Smooth muscle cell of bladder (primary cell): Measurements from ENCODE around the gene THAP4. TPM values are rescaled to one million over a fixed set of nuclear protein-coding genes. Genes with fewer than 3 reads are reported as not detected.

Experiments used
- total RNA-seq: library from RNA; depleted of rRNA; stranded (reverse); fragments of >200 nt; gene quantifications from 2 replicates; pipeline ENCODE4 v1.2.3, GENCODE V29; 2014

THAP4 gene, protein sequence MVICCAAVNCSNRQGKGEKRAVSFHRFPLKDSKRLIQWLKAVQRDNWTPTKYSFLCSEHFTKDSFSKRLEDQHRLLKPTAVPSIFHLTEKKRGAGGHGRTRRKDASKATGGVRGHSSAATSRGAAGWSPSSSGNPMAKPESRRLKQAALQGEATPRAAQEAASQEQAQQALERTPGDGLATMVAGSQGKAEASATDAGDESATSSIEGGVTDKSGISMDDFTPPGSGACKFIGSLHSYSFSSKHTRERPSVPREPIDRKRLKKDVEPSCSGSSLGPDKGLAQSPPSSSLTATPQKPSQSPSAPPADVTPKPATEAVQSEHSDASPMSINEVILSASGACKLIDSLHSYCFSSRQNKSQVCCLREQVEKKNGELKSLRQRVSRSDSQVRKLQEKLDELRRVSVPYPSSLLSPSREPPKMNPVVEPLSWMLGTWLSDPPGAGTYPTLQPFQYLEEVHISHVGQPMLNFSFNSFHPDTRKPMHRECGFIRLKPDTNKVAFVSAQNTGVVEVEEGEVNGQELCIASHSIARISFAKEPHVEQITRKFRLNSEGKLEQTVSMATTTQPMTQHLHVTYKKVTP
- 43.8 and 48.3 TPM in 2 replicates for total RNA-seq

DNA sequence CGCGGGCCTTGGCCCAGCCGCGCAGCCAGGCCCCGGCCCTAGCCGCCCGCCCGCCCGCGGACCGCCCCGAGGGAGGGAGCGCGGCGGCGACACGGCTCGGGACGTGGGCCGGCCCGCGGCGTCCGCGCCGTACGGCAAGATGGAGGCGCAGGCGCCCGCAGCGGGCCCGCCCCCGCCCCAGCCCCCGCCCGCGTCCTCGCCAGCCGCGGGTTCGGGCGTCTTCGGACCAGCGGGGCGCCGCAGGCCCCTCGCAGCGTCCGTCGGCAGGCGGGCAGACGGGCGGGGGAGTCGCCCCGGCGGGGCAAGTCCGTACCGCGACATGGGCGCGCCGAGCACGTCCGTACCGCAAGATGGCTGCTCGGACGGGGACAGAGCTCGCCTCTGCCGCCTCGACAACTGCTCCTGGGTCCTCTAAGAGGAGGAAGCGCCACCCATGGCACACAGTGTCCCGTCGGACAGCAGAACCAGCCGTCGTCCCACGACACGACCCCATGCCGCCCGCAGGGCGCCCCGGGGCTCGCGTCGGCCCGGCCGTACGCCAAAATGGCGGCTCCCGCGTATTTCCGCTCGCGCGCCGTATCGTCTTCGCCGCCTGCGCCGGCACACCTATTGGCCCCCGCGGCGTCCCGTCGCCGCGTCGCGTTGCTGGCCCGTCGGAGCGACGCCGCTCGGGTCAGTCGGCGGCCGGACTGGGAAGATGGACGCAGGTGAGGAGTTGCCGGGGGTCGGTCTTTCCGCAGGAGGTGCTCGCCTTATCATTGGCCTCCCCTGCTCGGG lies at the start of gene THAP4, which contains the start of gene ATG4B:
Gene THAP4, minus strand, starts transcription at position 141 of the 777 bp plus-strand sequence. CDS start 141 bp downstream, outside the sequence.
Gene ATG4B, plus strand, starts transcription at position 676 of the 777 bp plus-strand sequence. Its CDS starts 22 bp downstream, at position 698.

DNA sequence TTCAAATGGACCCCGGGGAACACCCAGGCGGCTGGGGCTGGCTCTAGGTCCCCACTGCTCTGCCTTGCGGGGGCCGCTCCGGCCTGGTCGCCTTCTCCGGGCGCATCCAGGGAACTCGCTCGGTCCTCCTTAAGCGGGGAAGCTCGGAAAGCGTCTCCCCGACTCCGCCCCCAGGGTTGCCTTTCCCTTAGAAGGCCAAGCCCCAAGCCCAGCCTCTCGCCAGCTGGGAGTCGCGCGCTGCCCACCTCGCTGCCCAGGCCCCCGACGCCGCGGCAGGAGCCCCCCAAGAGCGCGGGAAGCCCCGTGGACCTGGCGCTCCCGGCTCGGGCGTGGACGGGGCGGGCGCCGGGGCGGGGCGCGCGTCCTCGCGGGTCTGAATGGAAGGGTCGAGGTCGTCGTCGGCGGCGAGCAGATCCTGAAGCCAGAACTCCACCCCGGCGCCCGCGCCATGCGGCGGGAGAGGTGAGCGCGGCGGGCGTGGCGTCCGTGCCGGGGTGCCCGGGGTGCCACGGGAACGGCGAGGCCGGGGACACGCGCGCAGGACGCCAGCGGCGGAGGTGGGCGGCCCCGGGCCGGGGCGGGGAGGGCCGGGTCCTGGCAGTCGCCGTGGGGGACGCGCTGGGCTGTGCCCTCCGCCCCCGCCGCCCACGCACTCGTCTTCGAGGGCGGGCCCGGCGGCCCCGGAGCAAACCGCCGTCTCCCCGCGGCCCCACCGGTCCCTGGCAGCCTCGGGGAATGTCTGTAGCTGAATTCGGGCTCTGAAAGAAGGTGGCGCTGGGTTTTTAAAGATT lies 78.2 kb downstream of the THAP4 start, which contains the start of gene BOK:
Gene BOK, plus strand, starts transcription at position 214 of the 791 bp plus-strand sequence. CDS start 739 bp downstream, outside the sequence.

Other genes with a start within 250 kb of the THAP4 start
- 140 and 173 TPM in 2 replicates for gene STK25, start 128.6 kb downstream of the THAP4 start, total RNA-seq
- gene BOK, start 78.4 kb downstream of the THAP4 start, total RNA-seq = 8.4 and 12.9 TPM in 2 replicates
- 39.4 and 62.1 TPM in 2 replicates for gene ATG4B, start 535 bp upstream of the THAP4 start, total RNA-seq
- gene DTYMK, start 49.7 kb upstream of the THAP4 start, total RNA-seq = 11.7 and 13.8 TPM in 2 replicates
- 27.7 and 31.1 TPM in 2 replicates for gene ING5, start 64.9 kb upstream of the THAP4 start, total RNA-seq
- 22.1 and 22.2 TPM in 2 replicates for gene D2HGDH, start 97.5 kb upstream of the THAP4 start, total RNA-seq
- 0.18 TPM in 1 of 2 replicates, not detected in the other for gene GAL3ST2, start 139.7 kb upstream of the THAP4 start, total RNA-seq
- under 0.01 TPM in 1 of 2 replicates, not detected in the other for gene NEU4, start 172.0 kb upstream of the THAP4 start, total RNA-seq
- not detected in 2 replicates for gene PDCD1, start 221.7 kb upstream of the THAP4 start, total RNA-seq
- not detected in 2 replicates for gene RTP5, start 232.6 kb upstream of the THAP4 start, total RNA-seq